IMR-90 (cell line): ENCODE data around the gene RHOB. TPM values are rescaled to one million over a fixed set of nuclear protein-coding genes. Genes with fewer than 3 reads are reported as not detected.

Experiments used
- ATAC-seq: fragments of 200-7000 bp; cut with Tn5 transposase; 2 replicates; pipeline ENCODE4 v1.9.1; 2020; ENCODE audit warnings: low read depth, mild to moderate bottlenecking, moderate library complexity
- BruUV-seq: library from RNA; stranded (reverse); fragments of 400-500 nt; replicated peaks from 2 replicates; lab custom pipeline; 2021; lab: Mats Ljungman, UMichigan
- CTCF ChIA-PET: fragments of 300-600 bp; formaldehyde crosslinking; extraction: SDS; loops from one replicate; lab custom pipeline; 2021; ENCODE audit warnings: antibody characterized with exemption; lab: Yijun Ruan, JAX
- POLR2A ChIA-PET: fragments of 300-600 bp; sonication (Branson Sonifier 250); formaldehyde crosslinking; loops from one replicate; lab custom pipeline; 2022; ENCODE audit warnings: antibody characterized with exemption; ENCODE audit not compliant: unreplicated experiment; lab: Charles Lee
- DNase-seq: peaks from one replicate; pipeline ENCODE4 v3.0.0; 2013
- H2AFZ ChIP-seq: replicated peaks from 2 replicates; pipeline ENCODE3; 2013; ENCODE audit warnings: low read length, mild to moderate bottlenecking; ENCODE audit not compliant: poor library complexity
- H2AK5ac ChIP-seq: 2 replicates; pipeline ENCODE4 v1.6.1; 2013; ENCODE audit warnings: low read depth, low read length, inconsistent platforms
- H2AK9ac ChIP-seq: replicated peaks from 2 replicates; pipeline ENCODE3; 2013; ENCODE audit warnings: mild to moderate bottlenecking, low read depth, low read length, moderate library complexity; ENCODE audit not compliant: poor library complexity
- H2BK120ac ChIP-seq: 2 replicates; pipeline ENCODE4 v1.6.1; 2013; ENCODE audit warnings: low read depth, low read length, inconsistent platforms
- H2BK15ac ChIP-seq: 3 replicates; pipeline ENCODE4 v1.6.1; 2013; ENCODE audit warnings: low read depth, low read length, inconsistent platforms
- H2BK20ac ChIP-seq: 2 replicates; pipeline ENCODE4 v1.6.1; 2013; ENCODE audit warnings: low read depth, mild to moderate bottlenecking, inconsistent platforms, low read length, moderate library complexity
- H2BK5ac ChIP-seq: 2 replicates; pipeline ENCODE4 v1.6.1; 2013; ENCODE audit warnings: mild to moderate bottlenecking, low read depth, low read length, inconsistent platforms; ENCODE audit not compliant: poor library complexity, severe bottlenecking
- H3K14ac ChIP-seq: replicated peaks from 2 replicates; pipeline ENCODE4 v1.6.1; 2013; ENCODE audit warnings: low read depth, low read length, inconsistent platforms
- H3K18ac ChIP-seq: 2 replicates; pipeline ENCODE4 v1.6.1; 2013; ENCODE audit warnings: low read depth, low read length, control low read depth
- H3K23ac ChIP-seq: 2 replicates; pipeline ENCODE4 v1.6.1; 2013; ENCODE audit warnings: low read depth, low read length, inconsistent platforms
- H3K27ac ChIP-seq: 2 replicates; pipeline ENCODE4 v1.5.1; 2013; ENCODE audit warnings: mild to moderate bottlenecking, control low read depth, low read length; ENCODE audit not compliant: insufficient read depth
- H3K27me3 ChIP-seq: 2 replicates; pipeline ENCODE4 v1.6.1; 2013; ENCODE audit warnings: low read length; ENCODE audit not compliant: control insufficient read depth, insufficient read depth
- H3K36me3 ChIP-seq: 2 replicates; pipeline ENCODE4 v1.6.1; 2013; ENCODE audit warnings: low read length, mixed read lengths; ENCODE audit not compliant: control insufficient read depth, insufficient read depth
- H3K4ac ChIP-seq: 2 replicates; pipeline ENCODE4 v1.6.1; 2013; ENCODE audit warnings: low read depth, low read length, inconsistent platforms
- H3K4me1 ChIP-seq: 2 replicates; pipeline ENCODE4 v1.6.1; 2013; ENCODE audit warnings: low read length, mixed read lengths; ENCODE audit not compliant: control insufficient read depth, insufficient read depth
- H3K4me2 ChIP-seq: 2 replicates; pipeline ENCODE4 v1.6.1; 2013; ENCODE audit warnings: low read depth, mild to moderate bottlenecking, control low read depth, low read length, moderate library complexity
- H3K4me3 ChIP-seq: 2 replicates; pipeline ENCODE4 v1.5.1; 2013; ENCODE audit warnings: low read depth, mild to moderate bottlenecking, control low read depth, low read length, moderate library complexity; ENCODE audit not compliant: insufficient read depth
- H3K56ac ChIP-seq: 2 replicates; pipeline ENCODE4 v1.6.1; 2013; ENCODE audit warnings: low read length, inconsistent platforms; ENCODE audit not compliant: insufficient read depth; ENCODE audit errors: extremely low read depth
- H3K79me1 ChIP-seq, 2 experiments: 2 replicates each; pipeline ENCODE4 v1.6.1; 2013; ENCODE audit warnings: low read length in 2 of 2, inconsistent platforms in 1 of 2, low read depth in 1 of 2
- H3K9ac ChIP-seq: 2 replicates; pipeline ENCODE4 v1.6.1; 2013; ENCODE audit warnings: low read depth, low read length, control low read depth
- H3K9me1 ChIP-seq: 2 replicates; pipeline ENCODE4 v1.6.1; 2013; ENCODE audit warnings: low read length, inconsistent platforms; ENCODE audit not compliant: insufficient read depth
- H3K9me3 ChIP-seq: 2 replicates; pipeline ENCODE4 v1.6.1; 2013; ENCODE audit warnings: low read length; ENCODE audit not compliant: control insufficient read depth, insufficient read depth
- H4K20me1 ChIP-seq: 2 replicates; pipeline ENCODE4 v1.6.1; 2013; ENCODE audit warnings: low read length, inconsistent platforms; ENCODE audit not compliant: insufficient read depth
- H4K5ac ChIP-seq: 2 replicates; pipeline ENCODE4 v1.6.1; 2013; ENCODE audit warnings: mild to moderate bottlenecking, low read depth, low read length, control low read depth
- H4K8ac ChIP-seq, 2 experiments: 2 replicates each; pipeline ENCODE4 v1.6.1; 2013; ENCODE audit warnings: low read depth in 2 of 2, low read length in 2 of 2, control low read depth in 1 of 2, inconsistent platforms in 1 of 2
- H4K91ac ChIP-seq: 2 replicates; pipeline ENCODE4 v1.6.1; 2013; ENCODE audit warnings: low read depth, low read length, inconsistent platforms; ENCODE audit not compliant: insufficient read depth
- SMC3 ChIP-seq: fragments of 150-350 bp; IDR thresholded peaks from 2 replicates; pipeline ENCODE4 v1.6.1; 2016; ENCODE audit warnings: low read depth, mild to moderate bottlenecking, antibody characterized with exemption, low read length, moderate library complexity
- whole genome bisulfite sequencing, 2 experiments: methylation state at CpG; one replicate each; pipeline versions ENCODE4 v1.1.5 to v1.1.7; 2013; ENCODE audit warnings: missing lambda C conversion rate in 2 of 2; ENCODE audit not compliant: insufficient read length in 1 of 2; ENCODE audit errors: extremely low coverage in 2 of 2; 5-methylcytosine and 5-hydroxymethylcytosine counted together
- dilution Hi-C: fragments of 300-500 bp; cut with HindIII; formaldehyde crosslinking; loops from one replicate; pipeline ENCODE4 v1.14.3; 2018; ENCODE audit warnings: low sequenced_read_pairs; ENCODE audit not compliant: unreplicated experiment
- in situ Hi-C: fragments of 300-500 bp; cut with MboI; formaldehyde crosslinking; loops from 3 replicates; pipeline ENCODE4 v1.14.3; 2019; ENCODE audit warnings: low sequenced_read_pairs, inconsistent platforms, mixed read lengths
- intact Hi-C: fragments of 100-400 bp; cut with micrococcal nuclease; formaldehyde crosslinking; loops from 2 replicates; pipeline ENCODE4 v1.10.0; 2022
- polyA plus RNA-seq, 3 experiments: library from polyadenylated mRNA; depleted of rRNA; stranded (reverse); fragments of >200 nt; gene quantifications; 2 replicates each; pipeline ENCODE4 v1.2.3, GENCODE V29; 2012; ENCODE audit warnings: low replicate concordance in 1 of 3
- total RNA-seq: library from RNA; depleted of rRNA; stranded (reverse); fragments of >200 nt; gene quantifications from 2 replicates; pipeline ENCODE4 v1.2.3, GENCODE V29; 2012

RHOB gene
- total and polyA plus RNA-seq, 2 of the 4 experiments (the other 2 are of a cell fraction), result 112 to 149 TPM

- no peak for TF ChIP-seq SMC3
- no peak overlapping the region for H3K23ac ChIP-seq
- H3K9ac ChIP-seq, result no peak overlapping the region
- no peak overlapping the region for H2BK15ac ChIP-seq
- no peak overlapping the region for H2BK5ac ChIP-seq
- no peaks in the 10 kb centered on the region for H3K36me3 ChIP-seq
- no peak overlapping the region for H2AFZ ChIP-seq
- 0 out of 2 replicates have a peak, but pooled peaks cover 7% of the 10 kb centered on the region for H3K9me1 ChIP-seq
- ATAC-seq (no peak), DNase-seq (no peak)
- no peak overlapping the region for H4K5ac ChIP-seq
- no peaks in the 10 kb centered on the region for H3K9me3 ChIP-seq
- H2AK9ac ChIP-seq, result no peak overlapping the region
- H3K27me3 ChIP-seq, result peaks cover 4% of the 10 kb centered on the region; the same call in 1 of the 2 replicates
- H2BK20ac ChIP-seq, result no peak overlapping the region
- H2AK5ac ChIP-seq, result no peak overlapping the region
- dilution Hi-C loops, result no loop called here
- H3K4me3 ChIP-seq, result no peak overlapping the region
- no TSS peak for BruUV-seq
- no peak overlapping the region for H3K27ac ChIP-seq
- H4K20me1 ChIP-seq, result no peaks in the 10 kb centered on the region
- H3K14ac ChIP-seq, result no peak overlapping the region
- H3K4ac ChIP-seq, result no peak overlapping the region
- in situ Hi-C loops, result no loop called here
- H3K4me1 ChIP-seq, result 0 out of 2 replicates have a peak, but pooled peaks cover 1% of the 10 kb centered on the region
- no peak overlapping the region for H3K4me2 ChIP-seq
- no peak overlapping the region for H3K56ac ChIP-seq
- H2BK120ac ChIP-seq, result no peak overlapping the region
- H4K91ac ChIP-seq, result no peak overlapping the region
- H3K79me1 ChIP-seq, result no peaks in the 10 kb centered on the region
- no CpG with 5 or more reads among the region's 3 CpGs for WGBS, 2 experiments
- intact Hi-C loops, result no loop called here
- no peak overlapping the region for H3K18ac ChIP-seq
- ChIA-PET CTCF (interaction anchor here (1.4 kb wide), 1 partner anchor 19 kb away, joined by 3 read pairs; no protein-coding TSS in a partner anchor), POLR2A (interaction anchor here (0.5 kb wide), 1 partner anchor 98 kb away, joined by 3 read pairs; no protein-coding TSS in a partner anchor)
- no peak overlapping the region for H4K8ac ChIP-seq
Measured at GRCh38 chr2:20431301-20431698, 15.6 kb upstream of the RHOB start.
